Endothelial cell (in vitro differentiated cells): Measurements from ENCODE around the gene CSTB. TPM values are rescaled to one million over a fixed set of nuclear protein-coding genes. Genes with fewer than 3 reads are reported as not detected.
A peak's percentile ranks its signal among the peaks of the same experiment; 100 is the strongest.

Experiments
- DNase-seq: peaks from one replicate; pipeline ENCODE4 v3.0.0; 2021; ENCODE audit warnings: low spot score
- H3K27ac Mint-ChIP-seq: one replicate; pipeline ENCODE4 v1.8.0; 2021; ENCODE audit warnings: mixed read lengths, inconsistent platforms; ENCODE audit not compliant: unreplicated experiment
- H3K27me3 Mint-ChIP-seq: one replicate; pipeline ENCODE4 v1.8.0; 2021; ENCODE audit warnings: mild to moderate bottlenecking, moderate library complexity, mixed read lengths, inconsistent platforms; ENCODE audit not compliant: unreplicated experiment
- H3K36me3 Mint-ChIP-seq: one replicate; pipeline ENCODE4 v1.8.0; 2021; ENCODE audit warnings: mild to moderate bottlenecking, low read depth, mixed read lengths, inconsistent platforms; ENCODE audit not compliant: unreplicated experiment
- H3K4me1 Mint-ChIP-seq: one replicate; pipeline ENCODE4 v1.8.0; 2021; ENCODE audit warnings: mild to moderate bottlenecking, mixed read lengths, inconsistent platforms; ENCODE audit not compliant: unreplicated experiment
- H3K4me3 Mint-ChIP-seq: one replicate; pipeline ENCODE4 v1.8.0; 2021; ENCODE audit warnings: mild to moderate bottlenecking, mixed read lengths, inconsistent platforms; ENCODE audit not compliant: unreplicated experiment
- H3K9me3 Mint-ChIP-seq: one replicate; pipeline ENCODE4 v1.8.0; 2021; ENCODE audit warnings: mixed read lengths, inconsistent platforms; ENCODE audit not compliant: unreplicated experiment
- total RNA-seq: library from RNA; stranded (reverse); fragmentation: NEBNext Ultra II Directional; extraction: Animal tissue kit (Norgen Biotek cat#: 25700); gene quantifications from one replicate; pipeline ENCODE4 v1.2.1, GENCODE V29; 2021; ENCODE audit not compliant: unreplicated experiment
- TF ChIP-seq, protein P1 (sequence below): fragments of 200-600 bp; sonication (generic); IDR thresholded peaks from one replicate; pipeline ENCODE4 v1.5.0; 2021; ENCODE audit warnings: antibody characterized with exemption; ENCODE audit not compliant: unreplicated experiment

Gene CSTB
- total RNA-seq, 1 donor from 2014 or later = 66.5 TPM

GRCh38 chr21:43805275-43805800 is 29.2 kb upstream of the CSTB start:
- Mint-ChIP-seq H3K4me1 (peaks cover 9% of the 10 kb centered on the region), H3K36me3 (peaks cover 13% of the 10 kb centered on the region), H3K4me3 (no peak overlapping the region), H3K27ac (no peak overlapping the region), H3K9me3 (no peaks in the 10 kb centered on the region), H3K27me3 (peaks cover 9% of the 10 kb centered on the region)
- TF ChIP-seq, protein P1, sequence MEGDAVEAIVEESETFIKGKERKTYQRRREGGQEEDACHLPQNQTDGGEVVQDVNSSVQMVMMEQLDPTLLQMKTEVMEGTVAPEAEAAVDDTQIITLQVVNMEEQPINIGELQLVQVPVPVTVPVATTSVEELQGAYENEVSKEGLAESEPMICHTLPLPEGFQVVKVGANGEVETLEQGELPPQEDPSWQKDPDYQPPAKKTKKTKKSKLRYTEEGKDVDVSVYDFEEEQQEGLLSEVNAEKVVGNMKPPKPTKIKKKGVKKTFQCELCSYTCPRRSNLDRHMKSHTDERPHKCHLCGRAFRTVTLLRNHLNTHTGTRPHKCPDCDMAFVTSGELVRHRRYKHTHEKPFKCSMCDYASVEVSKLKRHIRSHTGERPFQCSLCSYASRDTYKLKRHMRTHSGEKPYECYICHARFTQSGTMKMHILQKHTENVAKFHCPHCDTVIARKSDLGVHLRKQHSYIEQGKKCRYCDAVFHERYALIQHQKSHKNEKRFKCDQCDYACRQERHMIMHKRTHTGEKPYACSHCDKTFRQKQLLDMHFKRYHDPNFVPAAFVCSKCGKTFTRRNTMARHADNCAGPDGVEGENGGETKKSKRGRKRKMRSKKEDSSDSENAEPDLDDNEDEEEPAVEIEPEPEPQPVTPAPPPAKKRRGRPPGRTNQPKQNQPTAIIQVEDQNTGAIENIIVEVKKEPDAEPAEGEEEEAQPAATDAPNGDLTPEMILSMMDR = no peak
- DNase-seq = no peak

GRCh38 chr21:43803558-43804300 is 27.6 kb upstream of the CSTB start:
- Mint-ChIP-seq H3K4me3 (no peak overlapping the region), H3K36me3 (peaks cover 13% of the 10 kb centered on the region), H3K4me1 (peaks cover 9% of the 10 kb centered on the region), H3K27me3 (peaks cover 9% of the 10 kb centered on the region), H3K9me3 (no peaks in the 10 kb centered on the region), H3K27ac (no peak overlapping the region)
- TF ChIP-seq, protein P1 = no peak
- no peak for DNase-seq

DNA sequence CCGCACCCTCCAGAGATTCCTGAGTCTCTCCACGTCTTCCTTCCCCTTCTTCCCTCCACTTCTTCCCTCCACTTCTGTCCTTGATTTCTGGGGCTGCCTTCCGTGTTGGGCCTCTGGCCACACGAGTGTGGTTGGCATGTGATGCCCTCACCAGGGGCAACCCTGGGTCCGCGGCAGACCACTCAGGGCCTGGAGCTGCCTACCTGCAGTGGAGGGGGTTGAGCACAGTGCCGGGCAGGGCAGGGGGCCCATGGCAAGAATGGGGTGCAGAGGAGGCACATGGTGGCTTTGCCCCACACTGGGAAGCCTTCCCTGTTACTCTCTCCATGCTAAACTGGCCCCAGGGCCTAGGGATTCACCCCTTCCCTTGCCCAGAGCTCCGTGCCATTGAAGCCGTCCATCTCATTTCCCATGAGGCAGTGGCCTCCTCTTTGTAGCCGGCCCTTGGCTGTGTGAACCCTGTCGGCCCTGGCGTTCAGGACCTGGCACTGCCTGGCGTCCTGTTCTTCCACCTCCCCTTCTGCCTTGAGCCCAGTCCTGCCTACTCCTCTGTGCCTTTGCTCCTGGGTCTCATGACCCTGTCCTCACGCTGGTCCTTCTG is 26.7 kb upstream of the CSTB start:
- Mint-ChIP-seq H3K4me3 (no peak overlapping the region), H3K27me3 (peaks cover 9% of the 10 kb centered on the region), H3K4me1 (peaks cover 9% of the 10 kb centered on the region), H3K36me3 (peaks cover 19% of the 10 kb centered on the region), H3K9me3 (no peaks in the 10 kb centered on the region), H3K27ac (no peak overlapping the region)
- TF ChIP-seq, protein P1 = no peak
- no peak for DNase-seq

- Mint-ChIP-seq H3K4me1 (peaks cover 3% of the 10 kb centered on the region), H3K27ac (no peak overlapping the region), H3K9me3 (no peaks in the 10 kb centered on the region), H3K27me3 (peaks cover 9% of the 10 kb centered on the region), H3K36me3 (peaks cover 29% of the 10 kb centered on the region), H3K4me3 (peak overlapping the region; percentile 23)
- TF ChIP-seq, protein P1 = no peak
- DNase-seq = no peak
These were observed 25.1 kb upstream of the CSTB start for GRCh38 chr21:43801006-43801783.
